Vagina (tissue), 2 donors: Measurements from ENCODE around the gene SNTB2. TPM values are rescaled to one million over a fixed set of nuclear protein-coding genes. Genes with fewer than 3 reads are reported as not detected.
A peak's percentile ranks its signal among the peaks of the same experiment; 100 is the strongest.

ENCODE experiments used
- DNase-seq, 2 donors: peaks; one replicate each; pipeline ENCODE4 v3.0.0-alpha.2; 2017; ENCODE audit errors: extremely low spot score in 2 of 2
- H3K27ac ChIP-seq: fragments of 200-600 bp; sonication (generic); one replicate; pipeline ENCODE4 v1.5.1; 2019
- H3K27me3 ChIP-seq: fragments of 200-600 bp; sonication (generic); one replicate; pipeline ENCODE4 v1.5.1; 2019
- H3K36me3 ChIP-seq, 2 donors: fragments of 200-600 bp; sonication (generic); one replicate each; pipeline ENCODE4 v1.5.1; 2017 to 2019
- H3K4me1 ChIP-seq: fragments of 200-600 bp; sonication (generic); one replicate; pipeline ENCODE4 v1.5.1; 2019
- H3K4me3 ChIP-seq, 2 donors: fragments of 200-600 bp; sonication (generic); 1 replicate in 1 of 2; 2 replicates in 1 of 2; pipeline ENCODE4 v1.5.1; 2016 to 2019
- H3K9me3 ChIP-seq: fragments of 200-600 bp; sonication (generic); one replicate; pipeline ENCODE4 v1.5.1; 2019
- POLR2A ChIP-seq, 2 donors: fragments of 450-650 bp; IDR thresholded peaks; one replicate each; pipeline ENCODE4 v1.6.1; 2017; ENCODE audit warnings: antibody characterized with exemption in 2 of 2, mild to moderate bottlenecking in 2 of 2, moderate library complexity in 2 of 2
- POLR2AphosphoS5 ChIP-seq, 2 donors: sonication (generic); formaldehyde crosslinking; IDR thresholded peaks; one replicate each; pipeline ENCODE4 v1.9.0; 2017; ENCODE audit warnings: antibody characterized with exemption in 2 of 2, mild to moderate bottlenecking in 2 of 2, low read depth in 1 of 2; ENCODE audit not compliant: insufficient read depth in 1 of 2
- intact Hi-C: fragments of 100-400 bp; cut with DNase I; formaldehyde crosslinking; loops from one replicate; pipeline ENCODE4 v1.15.1; 2023
- total RNA-seq: library from RNA; depleted of rRNA; stranded (reverse); fragments of >200 nt; gene quantifications from one replicate; pipeline ENCODE4 v1.2.3, GENCODE V29; 2016
- TF ChIP-seq, protein P1 (sequence below), 3 experiments: fragments of 450-650 bp in 2 of 3; fragments of 200-600 bp in 1 of 3; sonication (generic) in 1 of 3; IDR thresholded peaks; one replicate each; pipeline ENCODE4 v1.5.1; 2017 to 2019; ENCODE audit warnings: antibody characterized with exemption in 3 of 3, mild to moderate bottlenecking in 2 of 3, moderate library complexity in 2 of 3

The SNTB2 gene
- total RNA-seq, 1 donor from 2014 or later: 50.8 TPM

- TF ChIP-seq POLR2AphosphoS5 (IDR thresholded peaks at IDR 0.05; ENCODE audit: insufficient read depth in 1 of 2, low read depth in 1 of 2) (no peak), POLR2A (IDR thresholded peaks at IDR 0.05) (no peak)
- TF ChIP-seq, protein P1, sequence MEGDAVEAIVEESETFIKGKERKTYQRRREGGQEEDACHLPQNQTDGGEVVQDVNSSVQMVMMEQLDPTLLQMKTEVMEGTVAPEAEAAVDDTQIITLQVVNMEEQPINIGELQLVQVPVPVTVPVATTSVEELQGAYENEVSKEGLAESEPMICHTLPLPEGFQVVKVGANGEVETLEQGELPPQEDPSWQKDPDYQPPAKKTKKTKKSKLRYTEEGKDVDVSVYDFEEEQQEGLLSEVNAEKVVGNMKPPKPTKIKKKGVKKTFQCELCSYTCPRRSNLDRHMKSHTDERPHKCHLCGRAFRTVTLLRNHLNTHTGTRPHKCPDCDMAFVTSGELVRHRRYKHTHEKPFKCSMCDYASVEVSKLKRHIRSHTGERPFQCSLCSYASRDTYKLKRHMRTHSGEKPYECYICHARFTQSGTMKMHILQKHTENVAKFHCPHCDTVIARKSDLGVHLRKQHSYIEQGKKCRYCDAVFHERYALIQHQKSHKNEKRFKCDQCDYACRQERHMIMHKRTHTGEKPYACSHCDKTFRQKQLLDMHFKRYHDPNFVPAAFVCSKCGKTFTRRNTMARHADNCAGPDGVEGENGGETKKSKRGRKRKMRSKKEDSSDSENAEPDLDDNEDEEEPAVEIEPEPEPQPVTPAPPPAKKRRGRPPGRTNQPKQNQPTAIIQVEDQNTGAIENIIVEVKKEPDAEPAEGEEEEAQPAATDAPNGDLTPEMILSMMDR (IDR thresholded peaks at IDR 0.05): no peak
- intact Hi-C loops: no loop called here
- peaks cover 0 to 60% of the 10 kb centered on the region in 2 donors for H3K36me3 ChIP-seq
These were observed 137.8 kb downstream of the SNTB2 start for GRCh38 chr16:69324585-69325253.

DNA sequence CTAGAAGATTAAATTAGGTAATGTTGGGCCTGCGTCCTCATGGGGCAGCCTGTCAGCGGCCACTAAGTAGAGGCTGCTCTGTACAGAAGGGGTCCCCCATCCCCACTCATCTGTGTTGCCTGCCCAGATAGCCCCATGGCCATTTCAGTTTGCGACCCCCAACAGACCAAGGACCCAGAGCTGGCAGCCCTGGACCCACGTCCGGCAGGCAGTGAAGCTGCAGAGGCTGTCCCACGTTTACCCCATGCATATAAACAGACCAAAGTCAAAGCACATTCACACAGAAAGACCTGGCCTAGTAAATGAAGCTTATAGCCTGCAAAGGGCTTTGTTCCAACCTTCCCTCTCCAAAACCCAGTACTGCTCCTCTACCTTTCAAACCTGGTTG, 138.8 kb downstream of the SNTB2 start:
- H3K4me3 ChIP-seq: no peak overlapping the region
- no peak overlapping the region for H3K27ac ChIP-seq
- no peaks in the 10 kb centered on the region for H3K9me3 ChIP-seq
- intact Hi-C loops: no loop called here
- H3K27me3 ChIP-seq: no peaks in the 10 kb centered on the region
- H3K36me3 ChIP-seq: peaks cover 0 to 49% of the 10 kb centered on the region in 2 donors
- TF ChIP-seq, protein P1 (IDR thresholded peaks at IDR 0.05): no peak
- TF ChIP-seq POLR2A (IDR thresholded peaks at IDR 0.05) (no peak), POLR2AphosphoS5 (IDR thresholded peaks at IDR 0.05; ENCODE audit: insufficient read depth in 1 of 2, low read depth in 1 of 2) (no peak)
- H3K4me1 ChIP-seq: peaks cover 66% of the 10 kb centered on the region
- DNase-seq: peak in 1 of 2 donors; percentile 84

More at GRCh38 chr16:69324585-69325253, 137.8 kb downstream of the SNTB2 start:
- Histone ChIP-seq H3K27ac (no peak overlapping the region), H3K9me3 (no peaks in the 10 kb centered on the region), H3K4me3 (no peak overlapping the region), H3K27me3 (no peaks in the 10 kb centered on the region), H3K4me1 (peaks cover 64% of the 10 kb centered on the region)
- DNase-seq: no peak

DNA sequence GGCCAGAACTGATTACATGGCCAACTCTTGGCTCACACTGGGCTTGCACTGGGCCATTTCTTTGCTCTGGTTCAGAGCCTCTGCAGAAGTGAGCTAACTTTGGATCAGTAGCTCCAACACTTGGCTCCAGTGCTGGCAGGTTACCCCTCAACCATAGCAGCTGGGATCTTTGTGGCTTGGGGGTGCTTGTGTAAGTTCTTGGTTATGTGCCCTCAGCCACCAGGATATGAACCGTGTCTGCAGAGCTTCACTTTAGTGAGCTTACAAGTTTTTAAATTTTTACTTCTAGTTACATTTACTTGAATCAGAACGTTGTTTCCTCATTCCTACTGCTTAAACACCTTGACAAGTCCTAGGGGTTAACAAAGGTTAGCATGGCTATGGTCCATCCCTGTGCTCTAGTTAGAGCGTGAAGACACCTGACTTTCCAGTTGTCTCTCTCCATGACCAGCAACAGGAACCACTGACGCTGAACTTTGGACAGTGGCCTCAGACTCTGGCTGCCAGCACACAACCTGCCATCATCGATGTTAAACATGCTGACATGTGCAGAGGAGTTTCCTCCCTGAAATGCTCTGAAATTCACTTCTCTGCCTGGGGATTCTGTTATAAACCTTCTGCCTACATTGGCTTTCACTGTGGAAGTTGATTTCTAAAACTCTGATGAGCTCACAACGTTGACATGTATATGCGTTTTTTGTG, 139.4 kb downstream of the SNTB2 start:
- H3K4me3 ChIP-seq: no peak overlapping the region
- intact Hi-C loops: no loop called here
- H3K9me3 ChIP-seq: no peaks in the 10 kb centered on the region
- H3K36me3 ChIP-seq: peaks cover 0 to 43% of the 10 kb centered on the region in 2 donors
- TF ChIP-seq POLR2A (IDR thresholded peaks at IDR 0.05): no peak
- no peak for TF ChIP-seq POLR2AphosphoS5 (IDR thresholded peaks at IDR 0.05; ENCODE audit: insufficient read depth in 1 of 2, low read depth in 1 of 2)
- TF ChIP-seq, protein P1 (IDR thresholded peaks at IDR 0.05): no peak
- no peak overlapping the region for H3K27ac ChIP-seq
- no peaks in the 10 kb centered on the region for H3K27me3 ChIP-seq
- DNase-seq: no peak
- H3K4me1 ChIP-seq: peaks cover 71% of the 10 kb centered on the region

DNA sequence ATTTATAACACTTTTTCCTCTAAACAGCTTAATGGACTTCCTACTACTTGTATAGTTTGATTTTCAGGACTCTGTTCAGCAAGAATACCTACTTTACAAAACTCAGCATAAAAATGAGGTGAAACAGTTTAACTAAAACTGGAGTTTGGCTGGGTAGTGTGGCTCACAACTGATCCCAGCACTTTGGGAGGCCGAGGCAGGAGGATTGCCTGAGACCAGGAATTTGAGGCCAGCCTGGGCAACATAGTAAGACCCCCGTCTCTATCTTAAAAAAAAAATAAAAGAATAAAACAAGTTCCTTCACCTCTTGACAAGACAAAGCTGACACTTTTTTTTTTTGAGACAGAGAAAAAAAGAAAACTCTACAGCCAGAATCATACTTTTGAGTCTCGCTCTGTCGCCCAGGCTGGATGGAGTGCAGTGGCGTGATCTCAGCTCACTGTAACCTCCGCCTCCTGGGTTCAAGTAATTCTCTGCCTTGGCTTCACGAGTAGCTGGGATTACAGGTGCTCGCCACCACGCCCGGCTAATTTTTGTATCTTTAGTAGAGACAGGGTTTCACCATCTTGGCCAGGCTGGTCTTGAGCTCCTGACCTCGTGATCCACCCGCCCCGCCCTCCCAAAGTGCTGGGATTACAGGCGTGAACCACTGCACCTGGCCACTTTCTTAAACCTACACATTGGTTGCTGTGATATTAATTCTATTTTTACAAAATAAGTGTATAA, 140.8 kb downstream of the SNTB2 start:
- H3K27ac ChIP-seq: no peak overlapping the region
- H3K4me3 ChIP-seq: no peak overlapping the region
- H3K9me3 ChIP-seq: no peaks in the 10 kb centered on the region
- peaks cover 77% of the 10 kb centered on the region for H3K4me1 ChIP-seq
- H3K36me3 ChIP-seq: peaks cover 0 to 29% of the 10 kb centered on the region in 2 donors
- no peaks in the 10 kb centered on the region for H3K27me3 ChIP-seq
- intact Hi-C loops: no loop called here
- DNase-seq: no peak
- no peak for TF ChIP-seq POLR2A (IDR thresholded peaks at IDR 0.05)
- no peak for TF ChIP-seq POLR2AphosphoS5 (IDR thresholded peaks at IDR 0.05; ENCODE audit: insufficient read depth in 1 of 2, low read depth in 1 of 2)
- TF ChIP-seq, protein P1 (IDR thresholded peaks at IDR 0.05): no peak
